Neural cell (in vitro differentiated cells): ENCODE measurements around the gene SFXN2. TPM values are rescaled to one million over a fixed set of nuclear protein-coding genes. Genes with fewer than 3 reads are reported as not detected.

ENCODE experiments used
- H2AFZ ChIP-seq: fragments of 200-600, 300-800 bp; sonication (generic), shearing (Covaris generic); 2 replicates; pipeline ENCODE4 v1.6.0; 2014; ENCODE audit warnings: low read depth, mild to moderate bottlenecking, antibody characterized with exemption, low read length, moderate library complexity
- H3F3A ChIP-seq: fragments of 200-600 bp; shearing (Covaris generic); 2 replicates; pipeline ENCODE4 v1.6.1; 2016; ENCODE audit warnings: mild to moderate bottlenecking, moderate library complexity, mixed read lengths, antibody characterized with exemption, low read length; ENCODE audit not compliant: insufficient read depth, poor library complexity, severe bottlenecking
- H3K27ac ChIP-seq: fragments of 200-600, 300-800 bp; sonication (generic), shearing (Covaris generic); 2 replicates; pipeline ENCODE4 v1.5.1; 2014; ENCODE audit warnings: mild to moderate bottlenecking, low read length, moderate library complexity
- H3K27me3 ChIP-seq: fragments of 300-800, 200-600 bp; sonication (generic), shearing (Covaris generic); 2 replicates; pipeline ENCODE4 v1.6.0; 2014; ENCODE audit warnings: mild to moderate bottlenecking, low read depth, low read length, moderate library complexity; ENCODE audit not compliant: insufficient read depth
- H3K36me3 ChIP-seq: fragments of 300-800, 200-600 bp; sonication (generic), shearing (Covaris generic); 2 replicates; pipeline ENCODE4 v1.5.1; 2014; ENCODE audit warnings: mild to moderate bottlenecking, antibody characterized with exemption, low read length, moderate library complexity; ENCODE audit not compliant: insufficient read depth
- H3K4me2 ChIP-seq: fragments of 300-800, 200-600 bp; sonication (generic), shearing (Covaris generic); 2 replicates; pipeline ENCODE4 v1.6.0; 2014; ENCODE audit warnings: mild to moderate bottlenecking, low read length
- H3K4me3 ChIP-seq: fragments of 300-800, 200-600 bp; sonication (generic), shearing (Covaris generic); 2 replicates; pipeline ENCODE4 v1.5.1; 2014; ENCODE audit warnings: mild to moderate bottlenecking, low read length, moderate library complexity
- H3K79me2 ChIP-seq: fragments of 200-600 bp; shearing (Covaris generic); replicated peaks from 2 replicates; pipeline ENCODE4 v1.6.0; 2014; ENCODE audit warnings: mild to moderate bottlenecking, low read length, moderate library complexity; ENCODE audit not compliant: insufficient read depth
- H3K9ac ChIP-seq: fragments of 300-800, 200-600 bp; sonication (generic), shearing (Covaris generic); 2 replicates; pipeline ENCODE4 v1.6.1; 2016; ENCODE audit warnings: mild to moderate bottlenecking, low read length, mixed read lengths
- H3K9me2 ChIP-seq: fragments of 200-600 bp; shearing (Covaris generic); 2 replicates; pipeline ENCODE4 v1.6.1; 2016; ENCODE audit warnings: mild to moderate bottlenecking, low read length, mixed read lengths; ENCODE audit not compliant: insufficient read depth
- H3K9me3 ChIP-seq: fragments of 200-600, 300-800 bp; sonication (generic), shearing (Covaris generic); 2 replicates; pipeline ENCODE4 v1.6.1; 2016; ENCODE audit warnings: mild to moderate bottlenecking, mixed run types, low read length, moderate library complexity, mixed read lengths
- H4K20me1 ChIP-seq: fragments of 200-600 bp; shearing (Covaris generic); 2 replicates; pipeline ENCODE4 v1.6.1; 2016; ENCODE audit warnings: mild to moderate bottlenecking, mixed run types; ENCODE audit not compliant: insufficient read depth
- CTCF ChIP-seq: fragments of 450-650 bp; IDR thresholded peaks from 2 replicates; pipeline ENCODE4 v1.5.1; 2014; ENCODE audit warnings: antibody characterized with exemption, mild to moderate bottlenecking, moderate library complexity; ENCODE audit not compliant: poor library complexity, severe bottlenecking
- EP300 ChIP-seq: fragments of 450-650 bp; conservative IDR thresholded peaks from 2 replicates; pipeline ENCODE4 v1.6.1; 2014; ENCODE audit warnings: antibody characterized with exemption, mild to moderate bottlenecking, moderate library complexity; ENCODE audit not compliant: poor library complexity, severe bottlenecking
- RAD21 ChIP-seq: fragments of 450-650 bp; conservative IDR thresholded peaks from 2 replicates; pipeline ENCODE4 v1.6.1; 2014; ENCODE audit warnings: antibody characterized with exemption, mild to moderate bottlenecking, moderate library complexity
- REST ChIP-seq: IDR thresholded peaks from 2 replicates; pipeline ENCODE4 v1.6.1; 2012; ENCODE audit warnings: borderline replicate concordance
- SMC3 ChIP-seq: fragments of 450-650 bp; conservative IDR thresholded peaks from 2 replicates; pipeline ENCODE4 v1.6.1; 2014; ENCODE audit warnings: antibody characterized with exemption, mild to moderate bottlenecking, moderate library complexity; ENCODE audit not compliant: poor library complexity
- polyA plus RNA-seq: library from polyadenylated mRNA; depleted of rRNA; stranded (reverse); fragments of >200 nt; gene quantifications from 2 replicates; pipeline ENCODE4 v1.2.3, GENCODE V29; 2014

SFXN2 gene
- polyA plus RNA-seq, 1 donor from 2014 or later: 16.0 TPM

DNA sequence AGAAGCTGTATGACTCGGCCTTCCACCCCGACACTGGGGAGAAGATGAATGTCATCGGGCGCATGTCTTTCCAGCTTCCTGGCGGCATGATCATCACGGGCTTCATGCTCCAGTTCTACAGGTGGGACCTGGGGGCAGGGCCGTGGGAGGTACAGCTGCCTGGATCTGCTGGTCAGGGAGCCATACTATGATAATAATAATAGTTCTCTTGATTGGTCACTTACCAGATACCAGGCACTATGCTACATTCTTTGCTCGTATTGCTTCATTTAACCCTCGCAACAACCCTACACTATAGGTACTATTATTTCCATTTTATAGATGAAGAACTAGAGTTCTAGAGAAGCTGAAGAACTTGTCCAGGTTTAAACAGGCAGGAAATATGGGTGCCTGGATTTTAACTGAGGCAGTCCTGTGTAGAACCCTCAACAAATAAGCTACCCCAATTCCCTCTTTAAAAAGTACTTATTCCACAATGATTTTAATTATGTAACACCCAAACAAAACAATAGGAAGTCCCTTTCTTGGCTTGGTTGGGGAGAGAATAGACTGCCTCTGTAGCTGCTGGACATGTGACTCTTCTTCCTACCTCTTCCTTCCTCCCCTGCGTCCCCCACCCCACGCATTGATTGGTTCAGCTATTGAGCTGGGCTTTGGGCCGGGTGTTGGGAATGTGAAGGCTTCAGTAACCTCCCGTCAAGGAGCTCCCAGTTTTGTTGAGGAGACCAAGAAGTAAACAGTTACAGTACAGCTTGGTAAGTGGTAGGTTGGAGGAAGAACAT, 12.8 kb downstream of the SFXN2 start:
- H3K4me2 ChIP-seq: no peak overlapping the region
- H2AFZ ChIP-seq: no peak overlapping the region
- H3K9me3 ChIP-seq: no peaks in the 10 kb centered on the region
- no peaks in the 10 kb centered on the region for H3K27me3 ChIP-seq
- no peaks in the 10 kb centered on the region for H4K20me1 ChIP-seq
- TF ChIP-seq SMC3: no peak
- TF ChIP-seq REST: no peak
- TF ChIP-seq EP300: no peak
- H3K27ac ChIP-seq: no peak overlapping the region
- H3K4me3 ChIP-seq: no peak overlapping the region
- H3K9ac ChIP-seq: no peak overlapping the region
- H3K9me2 ChIP-seq: no peaks in the 10 kb centered on the region
- no peaks in the 10 kb centered on the region for H3F3A ChIP-seq
- H3K36me3 ChIP-seq: no peaks in the 10 kb centered on the region
- no peaks in the 10 kb centered on the region for H3K79me2 ChIP-seq

DNA sequence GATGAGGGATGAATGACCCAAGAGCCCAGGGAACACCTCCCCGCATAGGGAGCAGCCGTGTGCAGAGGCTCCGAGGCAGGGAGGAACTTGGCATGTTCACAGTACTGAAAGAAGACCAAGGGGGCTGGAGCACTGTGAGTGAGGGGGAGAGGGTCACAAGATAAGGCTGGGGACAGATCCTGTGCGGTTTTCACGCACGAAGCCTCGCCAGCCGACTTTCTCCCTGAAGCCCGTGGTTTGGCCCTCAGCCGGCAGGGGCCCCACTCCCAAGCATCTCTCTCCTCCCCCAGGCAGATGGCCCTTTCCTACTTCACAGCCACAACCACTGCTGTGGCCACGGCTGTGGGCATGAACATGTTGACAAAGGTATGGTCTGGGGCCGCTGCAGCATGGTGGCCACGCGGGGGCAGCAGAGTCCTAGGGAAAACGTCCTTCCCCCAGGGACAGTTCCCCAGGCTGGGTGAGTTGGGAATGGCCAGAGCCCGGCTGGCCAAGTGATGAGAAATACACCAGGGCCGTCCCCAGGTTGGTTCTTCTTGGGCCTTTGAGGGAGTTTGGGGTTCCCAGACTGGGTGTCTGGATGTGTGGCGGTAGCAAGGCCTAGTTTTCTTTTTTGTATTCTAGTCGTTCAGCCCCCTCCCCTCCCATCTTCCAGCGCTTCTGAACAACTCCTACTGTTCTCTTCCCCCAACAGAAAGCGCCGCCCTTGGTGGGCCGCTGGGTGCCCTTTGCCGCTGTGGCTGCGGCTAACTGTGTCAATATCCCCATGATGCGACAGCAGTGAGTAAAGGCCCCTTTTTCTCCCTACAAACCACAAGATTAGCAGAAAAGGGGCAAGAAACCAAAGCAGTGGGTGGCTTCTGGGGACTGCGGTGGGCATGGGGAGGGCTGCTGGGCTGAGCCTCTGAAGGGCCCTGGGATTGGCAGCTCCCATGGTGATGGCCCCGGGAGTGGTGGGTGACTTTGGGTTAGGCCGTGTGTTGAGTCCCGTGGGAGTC, 14.9 kb downstream of the SFXN2 start:
- Histone ChIP-seq H3K36me3 (no peaks in the 10 kb centered on the region), H3F3A (no peaks in the 10 kb centered on the region), H3K4me3 (no peak overlapping the region), H2AFZ (no peak overlapping the region), H3K27ac (no peak overlapping the region), H3K79me2 (no peaks in the 10 kb centered on the region), H3K9ac (no peak overlapping the region), H4K20me1 (no peaks in the 10 kb centered on the region), H3K9me2 (no peaks in the 10 kb centered on the region), H3K4me2 (no peak overlapping the region), H3K9me3 (no peaks in the 10 kb centered on the region), H3K27me3 (no peaks in the 10 kb centered on the region)
- TF ChIP-seq RAD21 (peak; percentile 82), SMC3 (peak; percentile 77), CTCF (peak; percentile 83), REST (no peak)
